Measurements from ENCODE around the gene VWA7. TPM values are rescaled to one million over a fixed set of nuclear protein-coding genes. Genes with fewer than 3 reads are reported as not detected.

The VWA7 gene
- total and polyA plus RNA-seq, 11 donors, result 4.0 to 25.8 (median 15.2) TPM

DNA sequence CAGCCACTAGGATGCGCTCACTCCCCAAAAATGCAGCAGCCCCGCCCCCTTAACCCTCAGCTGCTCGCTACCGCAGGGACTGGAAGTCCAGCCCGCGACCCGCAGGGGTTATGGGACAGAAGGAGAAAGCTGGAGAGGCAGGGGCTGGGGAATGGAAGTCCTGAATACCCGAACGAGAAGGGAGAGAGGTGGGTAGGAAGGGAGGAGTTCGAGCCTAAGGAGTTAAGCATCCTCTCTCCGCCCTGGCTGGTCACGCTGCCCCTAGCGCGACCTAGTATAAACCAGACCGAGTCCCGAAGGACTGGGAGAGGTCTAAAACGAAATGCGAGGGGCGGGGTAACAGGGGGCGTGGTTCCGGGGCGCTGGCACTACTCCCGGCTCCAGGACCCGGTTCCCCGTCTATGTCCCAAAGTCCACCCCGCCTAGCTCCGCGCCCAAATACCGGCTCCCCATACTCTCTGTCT lies 47.6 kb downstream of the VWA7 start:
- TF ChIP-seq POLR2A (IDR thresholded peaks at IDR 0.05), result peak in 1 of 2 donors; percentile 57
- TF ChIP-seq, protein P1, sequence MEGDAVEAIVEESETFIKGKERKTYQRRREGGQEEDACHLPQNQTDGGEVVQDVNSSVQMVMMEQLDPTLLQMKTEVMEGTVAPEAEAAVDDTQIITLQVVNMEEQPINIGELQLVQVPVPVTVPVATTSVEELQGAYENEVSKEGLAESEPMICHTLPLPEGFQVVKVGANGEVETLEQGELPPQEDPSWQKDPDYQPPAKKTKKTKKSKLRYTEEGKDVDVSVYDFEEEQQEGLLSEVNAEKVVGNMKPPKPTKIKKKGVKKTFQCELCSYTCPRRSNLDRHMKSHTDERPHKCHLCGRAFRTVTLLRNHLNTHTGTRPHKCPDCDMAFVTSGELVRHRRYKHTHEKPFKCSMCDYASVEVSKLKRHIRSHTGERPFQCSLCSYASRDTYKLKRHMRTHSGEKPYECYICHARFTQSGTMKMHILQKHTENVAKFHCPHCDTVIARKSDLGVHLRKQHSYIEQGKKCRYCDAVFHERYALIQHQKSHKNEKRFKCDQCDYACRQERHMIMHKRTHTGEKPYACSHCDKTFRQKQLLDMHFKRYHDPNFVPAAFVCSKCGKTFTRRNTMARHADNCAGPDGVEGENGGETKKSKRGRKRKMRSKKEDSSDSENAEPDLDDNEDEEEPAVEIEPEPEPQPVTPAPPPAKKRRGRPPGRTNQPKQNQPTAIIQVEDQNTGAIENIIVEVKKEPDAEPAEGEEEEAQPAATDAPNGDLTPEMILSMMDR (IDR thresholded peaks at IDR 0.05), result peak in 7 of 12 donors; percentile 36 to 76 (median 54)
- peak overlapping the region; percentile 52 to 95 (median 76) for H3K4me3 ChIP-seq
- peaks cover 3 to 76% (median 61%) of the 10 kb centered on the region in 9 donors for H3K36me3 ChIP-seq
- peaks cover 4 to 85% (median 33%) of the 10 kb centered on the region in 12 donors for H3K4me1 ChIP-seq
- H3K27me3 ChIP-seq, result no peaks in the 10 kb centered on the region
- intact Hi-C loops (cut with DNase I), result loop anchor here in 7 of 10 donors (2.0 to 5.0 kb wide), 5 partner anchors 27 to 103 kb away; partner anchors contain the start of genes LY6G5C (in 3 of the 7), ABHD16A (in 2 of the 7) and SAPCD1 (in 1 of the 7)
- no peaks in the 10 kb centered on the region for H3K9me3 ChIP-seq
- ATAC-seq (peak; percentile 89 to 91 (median 89)), DNase-seq (peak; percentile 93 to 95 (median 93))
- H3K27ac ChIP-seq, result peak overlapping the region; percentile 70 to 99 (median 97)
- WGBS, 4 donors, result 0 to 1% (median 1%) methylated on average over 28 to 29 of the region's 29 CpGs

DNA sequence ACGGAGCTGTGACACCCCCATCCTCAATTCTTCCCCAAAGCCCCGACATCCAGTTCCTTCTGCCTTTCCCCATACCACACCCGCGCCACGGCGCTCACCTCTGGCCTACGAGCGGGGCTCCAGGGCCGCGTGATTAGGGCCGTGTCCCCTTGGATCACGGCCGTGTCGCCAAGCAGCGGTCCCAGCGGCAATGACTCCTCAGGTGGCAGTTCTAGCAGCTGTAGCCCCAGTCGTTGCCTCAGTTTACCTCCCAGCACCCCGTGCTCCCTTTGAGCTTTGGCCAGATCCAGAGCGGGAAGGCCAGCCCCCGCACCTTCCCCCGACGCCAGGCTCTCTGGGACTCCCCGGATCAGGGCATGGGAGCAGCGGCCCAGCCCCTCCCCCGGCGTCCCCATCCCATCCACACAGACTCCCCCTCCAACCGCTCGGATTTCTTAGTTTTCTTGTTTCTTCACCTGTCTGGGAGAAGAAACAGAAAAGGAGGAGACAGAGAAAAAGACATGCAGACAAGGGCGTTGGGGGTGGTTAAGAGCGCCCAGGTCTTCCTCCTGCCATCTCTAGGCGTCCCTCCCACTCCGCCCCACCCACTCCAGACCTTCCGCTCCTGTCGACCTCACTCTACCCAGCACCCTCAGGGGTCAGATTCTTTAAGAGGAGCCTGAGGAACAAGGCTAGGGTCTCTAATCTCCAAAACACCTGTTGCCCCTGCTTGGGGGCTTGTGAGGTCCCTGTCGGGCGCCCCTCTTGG lies 48.2 kb downstream of the VWA7 start, which contains the start of gene DDAH2:
TSS of gene DDAH2 (minus strand) at position 533 of the 748 bp plus-strand sequence. CDS start at position 395, 138 bp downstream.
- Histone ChIP-seq H3K9me3 (no peaks in the 10 kb centered on the region), H3K27ac (peak within 1 kb of the TSS; percentile 70 to 99 (median 97)), H3K4me1 (peaks cover 0 to 78% (median 27%) of the 10 kb centered on the region in 12 donors), H3K27me3 (no peaks in the 10 kb centered on the region), H3K4me3 (peak within 1 kb of the TSS; percentile 52 to 95 (median 76)), H3K36me3 (peaks cover 3 to 70% (median 57%) of the 10 kb centered on the region in 9 donors)
- no peak for TF ChIP-seq POLR2A (IDR thresholded peaks at IDR 0.05)
- TF ChIP-seq, protein P1 (IDR thresholded peaks at IDR 0.05), result peak in 5 of 12 donors; percentile 60 to 81 (median 65)
- peak; percentile 26 to 47 (median 44) for ATAC-seq
- intact Hi-C loops (cut with DNase I), result loop anchor here in 7 of 10 donors (2.0 to 5.0 kb wide), 5 partner anchors 26 to 103 kb away; partner anchors contain the start of genes LY6G5C (in 3 of the 7), ABHD16A (in 2 of the 7) and SAPCD1 (in 1 of the 7)
- peak in 2 of 5 donors; percentile 44 to 49 for DNase-seq
- 14 to 20% (median 17%) methylated on average over 35 to 36 of the region's 36 CpGs for WGBS, 4 donors

DNA sequence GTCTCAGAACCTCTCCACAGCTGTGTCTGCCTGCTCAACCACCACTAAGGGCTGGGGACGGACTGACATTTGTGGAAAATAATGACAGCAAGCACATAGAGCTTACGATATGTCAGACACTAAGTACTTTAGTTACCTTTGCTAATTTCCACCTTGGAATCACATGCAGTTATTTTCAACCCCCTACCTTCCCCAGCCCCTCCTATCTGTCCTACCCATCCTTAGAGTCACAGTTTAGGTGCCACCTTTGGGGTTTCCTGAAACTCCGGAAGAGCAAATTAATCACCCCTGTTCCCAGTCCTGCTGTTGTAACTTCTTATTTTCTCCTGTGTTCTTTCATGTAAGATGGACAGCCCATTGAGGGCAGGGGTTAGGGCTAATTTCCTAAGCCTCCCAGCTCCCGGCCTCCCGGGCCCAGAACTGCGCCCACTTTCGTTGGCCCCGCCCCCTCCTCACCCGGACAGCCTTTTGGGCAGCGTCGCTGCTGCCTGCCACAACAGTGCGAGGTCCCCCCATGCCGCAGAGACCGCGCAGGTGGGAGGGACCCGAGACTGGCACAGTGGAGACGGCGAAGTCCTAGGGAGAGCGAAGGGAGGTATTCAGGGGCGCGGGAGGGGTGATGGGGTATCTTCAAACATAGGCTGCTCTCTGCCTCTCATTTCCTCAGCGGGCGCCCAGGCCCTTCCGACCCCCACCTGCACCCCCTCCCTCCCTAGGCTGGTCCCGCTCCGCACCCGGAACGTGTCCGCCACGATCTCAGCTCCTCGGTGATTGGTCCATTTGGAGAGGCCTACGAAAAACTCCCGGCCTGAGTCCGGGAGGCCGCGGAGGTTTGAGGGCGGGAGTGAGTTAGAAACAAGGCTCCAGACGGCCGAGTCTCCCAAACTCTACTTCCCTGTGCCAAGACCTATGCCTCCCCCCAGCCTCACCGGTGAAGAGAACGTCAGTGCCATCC lies 49.1 kb downstream of the VWA7 start:
- H3K36me3 ChIP-seq, result peaks cover 3 to 60% (median 48%) of the 10 kb centered on the region in 9 donors
- DNase-seq, result peak in 1 of 5 donors; percentile 68
- TF ChIP-seq, protein P1 (IDR thresholded peaks at IDR 0.05), result no peak
- TF ChIP-seq POLR2A (IDR thresholded peaks at IDR 0.05), result no peak

More for the DNA sequence above, 49.1 kb downstream of the VWA7 start:
- Histone ChIP-seq H3K27me3 (no peaks in the 10 kb centered on the region), H3K4me3 (peak overlapping the region in 11 of 12 donors; percentile 63 to 95 (median 77)), H3K4me1 (peaks cover 0 to 69% (median 23%) of the 10 kb centered on the region in 12 donors), H3K27ac (peak overlapping the region in 11 of 12 donors; percentile 37 to 99 (median 97)), H3K9me3 (no peaks in the 10 kb centered on the region)
- intact Hi-C loops (cut with DNase I), result loop anchor here in 7 of 10 donors (2.0 to 5.0 kb wide), 5 partner anchors 25 to 104 kb away; partner anchors contain the start of genes LY6G5C (in 3 of the 7), ABHD16A (in 2 of the 7) and SAPCD1 (in 1 of the 7)
- WGBS, 4 donors, result 70 to 82% (median 73%) methylated on average over 39 to 41 of the region's 41 CpGs
- ATAC-seq, result no peak

Data from heart left ventricle (tissue), 16 donors.